Activated naive CD4-positive, alpha-beta T cell treated with anti-CD3 and anti-CD28 coated beads, Interleukin-2, amount 50 U/mL, for 24 hours (primary cell): ENCODE measurements around the gene BRAT1.
A peak's percentile ranks its signal among the peaks of the same experiment; 100 is the strongest.

ENCODE experiments used
- H3K27ac Mint-ChIP-seq: one replicate; pipeline ENCODE4 v1.8.0; 2021; ENCODE audit warnings: mild to moderate bottlenecking, mixed read lengths
- H3K27me3 Mint-ChIP-seq: one replicate; pipeline ENCODE4 v1.8.0; 2021; ENCODE audit warnings: mixed read lengths
- H3K36me3 Mint-ChIP-seq: one replicate; pipeline ENCODE4 v1.8.0; 2021; ENCODE audit warnings: mixed read lengths
- H3K4me1 Mint-ChIP-seq: one replicate; pipeline ENCODE4 v1.8.0; 2021; ENCODE audit warnings: mixed read lengths
- H3K4me3 Mint-ChIP-seq: one replicate; pipeline ENCODE4 v1.8.0; 2021; ENCODE audit warnings: mild to moderate bottlenecking, mixed read lengths
- H3K9me3 Mint-ChIP-seq: one replicate; pipeline ENCODE4 v1.8.0; 2021; ENCODE audit warnings: mixed read lengths

Gene BRAT1

GRCh38 chr7:2507917-2508306 lies 47.4 kb downstream of the BRAT1 start:
- Mint-ChIP-seq H3K9me3 (no peaks in the 10 kb centered on the region), H3K36me3 (no peaks in the 10 kb centered on the region), H3K27ac (peak overlapping the region; percentile 59), H3K4me1 (peaks cover 53% of the 10 kb centered on the region), H3K4me3 (no peak overlapping the region), H3K27me3 (no peaks in the 10 kb centered on the region)

GRCh38 chr7:2507208-2507916 lies 48.0 kb downstream of the BRAT1 start:
- no peaks in the 10 kb centered on the region for H3K9me3 Mint-ChIP-seq
- H3K4me3 Mint-ChIP-seq = no peak overlapping the region
- H3K4me1 Mint-ChIP-seq = peaks cover 47% of the 10 kb centered on the region
- no peak overlapping the region for H3K27ac Mint-ChIP-seq
- H3K36me3 Mint-ChIP-seq = no peaks in the 10 kb centered on the region
- no peaks in the 10 kb centered on the region for H3K27me3 Mint-ChIP-seq

- Mint-ChIP-seq H3K27ac (no peak overlapping the region), H3K4me1 (peaks cover 36% of the 10 kb centered on the region), H3K27me3 (no peaks in the 10 kb centered on the region), H3K36me3 (no peaks in the 10 kb centered on the region), H3K9me3 (no peaks in the 10 kb centered on the region), H3K4me3 (no peak overlapping the region)
Measured at GRCh38 chr7:2505401-2505800, 49.9 kb downstream of the BRAT1 start.

- Mint-ChIP-seq H3K27me3 (no peaks in the 10 kb centered on the region), H3K36me3 (no peaks in the 10 kb centered on the region), H3K4me3 (no peak overlapping the region), H3K9me3 (no peaks in the 10 kb centered on the region), H3K27ac (no peak overlapping the region), H3K4me1 (peaks cover 33% of the 10 kb centered on the region)
Measured at GRCh38 chr7:2504889-2505375, 50.4 kb downstream of the BRAT1 start.

- Mint-ChIP-seq H3K9me3 (no peaks in the 10 kb centered on the region), H3K4me1 (peaks cover 27% of the 10 kb centered on the region), H3K36me3 (no peaks in the 10 kb centered on the region), H3K27ac (no peak overlapping the region), H3K27me3 (no peaks in the 10 kb centered on the region), H3K4me3 (no peak overlapping the region)
Measured at GRCh38 chr7:2504128-2504888, 51.0 kb downstream of the BRAT1 start.

GRCh38 chr7:2503056-2503941 lies 52.0 kb downstream of the BRAT1 start:
- Mint-ChIP-seq H3K4me1 (peaks cover 17% of the 10 kb centered on the region), H3K27ac (no peak overlapping the region), H3K36me3 (no peaks in the 10 kb centered on the region), H3K4me3 (no peak overlapping the region), H3K27me3 (no peaks in the 10 kb centered on the region), H3K9me3 (no peaks in the 10 kb centered on the region)

- Mint-ChIP-seq H3K36me3 (no peaks in the 10 kb centered on the region), H3K4me3 (no peak overlapping the region), H3K9me3 (no peaks in the 10 kb centered on the region), H3K27ac (no peak overlapping the region), H3K4me1 (peaks cover 10% of the 10 kb centered on the region), H3K27me3 (no peaks in the 10 kb centered on the region)
Measured at GRCh38 chr7:2502647-2502966, 52.7 kb downstream of the BRAT1 start.

- peaks cover 8% of the 10 kb centered on the region for H3K4me1 Mint-ChIP-seq
- no peaks in the 10 kb centered on the region for H3K36me3 Mint-ChIP-seq
Measured at GRCh38 chr7:2501947-2502646, 53.2 kb downstream of the BRAT1 start.

GRCh38 chr7:2500701-2501100 lies 54.6 kb downstream of the BRAT1 start:
- no peaks in the 10 kb centered on the region for H3K27me3 Mint-ChIP-seq
- peaks cover 3% of the 10 kb centered on the region for H3K4me1 Mint-ChIP-seq
- no peak overlapping the region for H3K27ac Mint-ChIP-seq
- H3K4me3 Mint-ChIP-seq = no peak overlapping the region
- H3K9me3 Mint-ChIP-seq = no peaks in the 10 kb centered on the region
- no peaks in the 10 kb centered on the region for H3K36me3 Mint-ChIP-seq

More at GRCh38 chr7:2501947-2502646, 53.2 kb downstream of the BRAT1 start:
- no peak overlapping the region for H3K4me3 Mint-ChIP-seq
- H3K27ac Mint-ChIP-seq = no peak overlapping the region
- no peaks in the 10 kb centered on the region for H3K27me3 Mint-ChIP-seq
- no peaks in the 10 kb centered on the region for H3K9me3 Mint-ChIP-seq

GRCh38 chr7:2499719-2500430 lies 55.4 kb downstream of the BRAT1 start:
- no peaks in the 10 kb centered on the region for H3K27me3 Mint-ChIP-seq
- no peaks in the 10 kb centered on the region for H3K36me3 Mint-ChIP-seq
- H3K4me3 Mint-ChIP-seq = no peak overlapping the region
- peaks cover 3% of the 10 kb centered on the region for H3K4me1 Mint-ChIP-seq
- no peak overlapping the region for H3K27ac Mint-ChIP-seq
- H3K9me3 Mint-ChIP-seq = no peaks in the 10 kb centered on the region

- H3K9me3 Mint-ChIP-seq = no peaks in the 10 kb centered on the region
- H3K4me1 Mint-ChIP-seq = peaks cover 3% of the 10 kb centered on the region
- H3K4me3 Mint-ChIP-seq = no peak overlapping the region
- no peaks in the 10 kb centered on the region for H3K36me3 Mint-ChIP-seq
- H3K27ac Mint-ChIP-seq = peak overlapping the region; percentile 72
- H3K27me3 Mint-ChIP-seq = peaks cover 2% of the 10 kb centered on the region
Measured at GRCh38 chr7:2499181-2499580, 56.1 kb downstream of the BRAT1 start.

GRCh38 chr7:2498708-2499107 lies 56.6 kb downstream of the BRAT1 start:
- Mint-ChIP-seq H3K4me3 (no peak overlapping the region), H3K4me1 (no peaks in the 10 kb centered on the region), H3K27ac (no peak overlapping the region)

GRCh38 chr7:2497500-2498336 lies 57.6 kb downstream of the BRAT1 start:
- peaks cover 2% of the 10 kb centered on the region for H3K27me3 Mint-ChIP-seq
- H3K4me1 Mint-ChIP-seq = no peaks in the 10 kb centered on the region
- no peaks in the 10 kb centered on the region for H3K9me3 Mint-ChIP-seq
- H3K27ac Mint-ChIP-seq = no peak overlapping the region
- H3K4me3 Mint-ChIP-seq = no peak overlapping the region
- H3K36me3 Mint-ChIP-seq = no peaks in the 10 kb centered on the region

More at GRCh38 chr7:2498708-2499107, 56.6 kb downstream of the BRAT1 start:
- no peaks in the 10 kb centered on the region for H3K36me3 Mint-ChIP-seq
- no peaks in the 10 kb centered on the region for H3K9me3 Mint-ChIP-seq
- peaks cover 2% of the 10 kb centered on the region for H3K27me3 Mint-ChIP-seq

GRCh38 chr7:2497065-2497464 lies 58.3 kb downstream of the BRAT1 start:
- no peaks in the 10 kb centered on the region for H3K9me3 Mint-ChIP-seq
- H3K4me3 Mint-ChIP-seq = no peak overlapping the region
- H3K27me3 Mint-ChIP-seq = peaks cover 2% of the 10 kb centered on the region
- no peak overlapping the region for H3K27ac Mint-ChIP-seq
- no peaks in the 10 kb centered on the region for H3K36me3 Mint-ChIP-seq
- H3K4me1 Mint-ChIP-seq = no peaks in the 10 kb centered on the region
